Measurements from ENCODE around the gene ZNF438. TPM values are rescaled to one million over a fixed set of nuclear protein-coding genes. Genes with fewer than 3 reads are reported as not detected.

The ZNF438 gene
- total RNA-seq, 4 donors from 2014 or later: 10.3 to 14.6 (median 13.6) TPM

DNA sequence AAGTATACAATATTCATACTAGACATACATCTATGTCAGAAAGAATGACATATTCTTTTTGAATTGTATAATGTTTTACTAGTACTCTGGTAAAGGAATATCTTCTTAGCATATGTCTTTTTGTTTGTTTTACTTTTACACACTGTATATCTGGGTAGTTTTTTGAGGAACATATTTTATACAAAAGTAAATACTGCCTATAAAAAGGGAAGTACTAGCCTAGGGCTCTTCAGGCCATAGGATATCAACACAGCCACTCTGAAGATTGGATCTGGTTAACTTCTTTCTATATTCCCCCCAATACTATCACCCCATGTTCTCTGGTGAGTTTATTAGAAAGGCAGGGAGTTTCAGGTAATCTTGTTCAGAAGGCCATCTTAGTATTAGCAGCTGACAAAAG lies 134.6 kb downstream of the ZNF438 start:
- TF ChIP-seq, protein P1, sequence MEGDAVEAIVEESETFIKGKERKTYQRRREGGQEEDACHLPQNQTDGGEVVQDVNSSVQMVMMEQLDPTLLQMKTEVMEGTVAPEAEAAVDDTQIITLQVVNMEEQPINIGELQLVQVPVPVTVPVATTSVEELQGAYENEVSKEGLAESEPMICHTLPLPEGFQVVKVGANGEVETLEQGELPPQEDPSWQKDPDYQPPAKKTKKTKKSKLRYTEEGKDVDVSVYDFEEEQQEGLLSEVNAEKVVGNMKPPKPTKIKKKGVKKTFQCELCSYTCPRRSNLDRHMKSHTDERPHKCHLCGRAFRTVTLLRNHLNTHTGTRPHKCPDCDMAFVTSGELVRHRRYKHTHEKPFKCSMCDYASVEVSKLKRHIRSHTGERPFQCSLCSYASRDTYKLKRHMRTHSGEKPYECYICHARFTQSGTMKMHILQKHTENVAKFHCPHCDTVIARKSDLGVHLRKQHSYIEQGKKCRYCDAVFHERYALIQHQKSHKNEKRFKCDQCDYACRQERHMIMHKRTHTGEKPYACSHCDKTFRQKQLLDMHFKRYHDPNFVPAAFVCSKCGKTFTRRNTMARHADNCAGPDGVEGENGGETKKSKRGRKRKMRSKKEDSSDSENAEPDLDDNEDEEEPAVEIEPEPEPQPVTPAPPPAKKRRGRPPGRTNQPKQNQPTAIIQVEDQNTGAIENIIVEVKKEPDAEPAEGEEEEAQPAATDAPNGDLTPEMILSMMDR (IDR thresholded peaks at IDR 0.05): no peak
- TF ChIP-seq POLR2A (IDR thresholded peaks at IDR 0.05) (no peak), POLR2AphosphoS5 (IDR thresholded peaks at IDR 0.05) (no peak), EP300 (IDR thresholded peaks at IDR 0.05) (no peak)
- Histone ChIP-seq H3K27ac (no peak overlapping the region), H3K27me3 (no peaks in the 10 kb centered on the region)

DNA sequence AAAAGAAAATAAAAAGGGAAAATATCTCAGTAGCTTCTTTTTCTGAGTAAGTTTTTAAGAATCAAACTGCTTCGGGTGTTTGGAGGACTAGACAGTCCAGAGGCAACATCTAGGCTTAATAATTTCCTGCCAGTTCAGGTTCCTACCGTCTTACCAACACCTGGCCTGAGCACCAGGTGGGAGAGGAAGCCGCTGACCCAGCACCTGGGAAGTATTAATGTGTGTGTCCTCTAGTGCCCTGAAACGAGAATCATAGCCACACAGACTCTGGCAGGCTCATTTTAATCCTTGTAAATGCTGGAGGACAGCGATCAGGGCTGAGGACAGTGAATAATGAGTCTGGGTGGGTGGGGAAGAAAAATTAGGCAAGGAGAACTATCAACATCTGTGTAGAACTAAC lies 137.4 kb downstream of the ZNF438 start:
- 51 to 67% methylated on average over 4 to 5 of the region's 5 CpGs for WGBS, 2 donors (ENCODE audit: low coverage in 1 of 2)
- no peaks in the 10 kb centered on the region for H3K9me3 ChIP-seq
- H3K36me3 ChIP-seq: no peaks in the 10 kb centered on the region
- H3K27me3 ChIP-seq: no peaks in the 10 kb centered on the region
- no peak for ATAC-seq
- TF ChIP-seq EP300 (IDR thresholded peaks at IDR 0.05) (no peak), POLR2AphosphoS5 (IDR thresholded peaks at IDR 0.05) (no peak), POLR2A (IDR thresholded peaks at IDR 0.05) (no peak)
- TF ChIP-seq, protein P1 (IDR thresholded peaks at IDR 0.05): no peak
- H3K4me1 ChIP-seq: no peaks in the 10 kb centered on the region
- no peak overlapping the region for H3K27ac ChIP-seq
- no peak overlapping the region for H3K4me3 ChIP-seq

More for the DNA sequence above, 134.6 kb downstream of the ZNF438 start:
- peaks cover 0 to 12% of the 10 kb centered on the region in 2 donors for H3K36me3 ChIP-seq
- no peaks in the 10 kb centered on the region for H3K9me3 ChIP-seq
- peaks cover 0 to 6% (median 0%) of the 10 kb centered on the region in 3 donors for H3K4me1 ChIP-seq
- no peak for ATAC-seq
- H3K4me3 ChIP-seq: no peak overlapping the region

DNA sequence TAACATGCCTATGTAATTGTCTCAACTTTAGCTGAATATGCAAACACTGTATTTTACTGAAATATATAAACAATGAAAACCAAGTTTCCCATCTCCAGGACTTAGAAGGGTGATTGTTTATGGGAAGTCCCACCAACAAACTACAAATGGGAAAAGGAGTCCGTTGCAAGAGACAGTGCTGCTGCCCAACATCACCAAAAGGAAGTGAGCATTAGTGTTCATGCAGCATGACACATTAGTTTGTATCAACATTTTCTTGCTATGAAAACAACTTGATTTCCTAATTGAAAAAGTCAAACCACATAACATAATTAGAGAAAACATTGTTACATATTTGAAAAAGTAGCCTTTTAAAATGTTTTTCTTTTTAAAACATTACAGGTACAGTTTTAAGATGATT lies 138.5 kb downstream of the ZNF438 start:
- ATAC-seq: no peak
- H3K27me3 ChIP-seq: no peaks in the 10 kb centered on the region
- TF ChIP-seq POLR2AphosphoS5 (IDR thresholded peaks at IDR 0.05) (no peak), EP300 (IDR thresholded peaks at IDR 0.05) (no peak), POLR2A (IDR thresholded peaks at IDR 0.05) (no peak)
- TF ChIP-seq, protein P1 (IDR thresholded peaks at IDR 0.05): no peak
- no peaks in the 10 kb centered on the region for H3K36me3 ChIP-seq
- no peak overlapping the region for H3K27ac ChIP-seq
- no peaks in the 10 kb centered on the region for H3K4me1 ChIP-seq
- H3K4me3 ChIP-seq: no peak overlapping the region
- H3K9me3 ChIP-seq: no peaks in the 10 kb centered on the region
- 64 to 80% methylated on average over 1 of the region's 1 CpG for WGBS, 2 donors (ENCODE audit: low coverage in 1 of 2)

DNA sequence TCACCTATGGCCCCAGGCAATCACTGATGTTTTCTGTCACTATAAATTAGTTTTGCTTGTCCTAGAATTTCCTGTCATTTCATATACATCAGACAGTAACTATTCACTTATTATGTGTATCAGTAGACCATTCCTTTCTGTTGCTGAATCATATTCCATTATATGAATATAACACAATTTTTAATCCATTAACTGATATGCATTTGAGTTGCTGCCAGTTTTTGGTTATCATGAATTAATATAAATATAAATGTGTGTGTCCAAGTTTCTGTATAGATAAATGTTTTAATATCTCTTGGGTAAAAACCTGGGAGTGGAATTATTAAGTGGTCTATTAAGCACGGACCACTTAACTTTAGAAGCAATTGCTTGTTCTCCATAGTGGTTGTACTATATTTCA lies 143.8 kb downstream of the ZNF438 start:
- 95 to 100% methylated on average over 1 of the region's 1 CpG for WGBS, 2 donors (ENCODE audit: low coverage in 1 of 2)
- Histone ChIP-seq H3K27ac (no peak overlapping the region), H3K36me3 (no peaks in the 10 kb centered on the region), H3K4me1 (no peaks in the 10 kb centered on the region), H3K9me3 (no peaks in the 10 kb centered on the region), H3K4me3 (no peak overlapping the region), H3K27me3 (no peaks in the 10 kb centered on the region)
- no peak for ATAC-seq
- no peak for TF ChIP-seq POLR2A (IDR thresholded peaks at IDR 0.05)
- TF ChIP-seq POLR2AphosphoS5 (IDR thresholded peaks at IDR 0.05): no peak
- no peak for TF ChIP-seq EP300 (IDR thresholded peaks at IDR 0.05)
- TF ChIP-seq, protein P1 (IDR thresholded peaks at IDR 0.05): no peak

DNA sequence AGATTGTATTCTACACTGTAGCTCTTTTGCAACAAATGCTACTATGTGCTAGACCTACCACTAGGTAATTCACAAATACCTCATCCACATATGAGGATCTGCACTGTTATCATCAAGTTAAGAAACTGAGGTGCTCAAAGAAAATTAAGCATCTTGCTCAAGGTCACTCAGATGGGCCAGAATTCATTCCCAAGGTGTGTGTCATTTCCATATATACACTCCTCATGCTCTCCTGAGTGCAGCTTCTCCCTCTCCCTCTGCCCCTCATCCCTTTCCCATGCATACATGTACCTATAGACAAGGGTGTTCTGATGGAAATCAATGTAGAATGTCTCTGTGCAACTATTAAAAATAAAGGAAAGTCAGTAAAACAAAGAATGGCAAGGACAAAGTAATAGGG lies 146.2 kb downstream of the ZNF438 start:
- H3K27ac ChIP-seq: no peak overlapping the region
- H3K9me3 ChIP-seq: no peaks in the 10 kb centered on the region
- H3K4me1 ChIP-seq: no peaks in the 10 kb centered on the region
- H3K4me3 ChIP-seq: no peak overlapping the region
- TF ChIP-seq POLR2AphosphoS5 (IDR thresholded peaks at IDR 0.05) (no peak), EP300 (IDR thresholded peaks at IDR 0.05) (no peak), POLR2A (IDR thresholded peaks at IDR 0.05) (no peak)
- TF ChIP-seq, protein P1 (IDR thresholded peaks at IDR 0.05): no peak
- H3K27me3 ChIP-seq: no peaks in the 10 kb centered on the region
- H3K36me3 ChIP-seq: no peaks in the 10 kb centered on the region
- no peak for ATAC-seq
